ENCODE data around the gene PAEP.
A peak's percentile ranks its signal among the peaks of the same experiment; 100 is the strongest.
"Not testable (repeated sequence)": the region's sequence is repeated elsewhere in the genome, so short reads cannot be mapped to it uniquely, and the experiment has no call there.

Gene PAEP

DNA sequence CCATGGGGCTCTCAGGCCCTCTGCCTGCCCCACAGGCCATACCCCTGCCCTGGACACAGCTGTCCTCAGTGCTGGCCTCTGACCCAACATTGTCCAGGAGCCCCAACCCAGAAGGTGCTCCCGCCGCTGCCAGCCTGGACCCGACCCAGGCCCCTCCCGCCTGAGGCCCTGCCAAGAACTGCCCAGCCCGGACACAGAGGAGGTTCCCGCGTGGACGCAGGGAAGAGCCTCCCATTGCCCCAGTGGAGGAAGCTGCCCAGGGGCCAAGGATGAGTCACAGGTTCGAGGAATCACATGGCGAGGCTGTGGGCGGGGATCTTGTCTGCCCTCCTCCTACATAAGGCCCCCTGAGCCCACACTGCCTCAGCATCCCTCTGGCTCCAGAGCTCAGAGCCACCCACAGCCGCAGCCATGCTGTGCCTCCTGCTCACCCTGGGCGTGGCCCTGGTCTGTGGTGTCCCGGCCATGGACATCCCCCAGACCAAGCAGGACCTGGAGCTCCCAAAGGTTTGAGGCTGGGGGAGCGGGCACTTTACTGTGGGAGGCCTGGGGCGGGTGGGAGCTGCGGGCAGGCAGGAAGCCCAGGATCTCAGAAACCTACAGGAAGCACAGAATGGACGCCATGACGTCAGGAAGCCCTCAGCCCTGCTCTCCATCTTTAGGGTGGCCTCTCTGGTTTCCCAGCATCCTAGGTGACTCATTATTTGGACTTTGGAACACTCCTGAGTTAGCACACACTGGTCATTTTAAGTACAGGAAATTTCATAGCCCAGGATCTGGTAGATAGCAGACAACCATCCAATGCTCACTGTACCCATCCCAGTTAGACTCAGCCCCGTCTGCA lies at the start of gene PAEP:
TSS of gene PAEP (plus strand) at position 366 of the 844 bp plus-strand sequence.
- peak; percentile 11 for DNase-seq (ENCODE audit: low spot score)

GRCh38 chr9:135512241-135512603 lies 49.3 kb upstream of the PAEP start:
- no peak for DNase-seq (ENCODE audit: low spot score)

DNA sequence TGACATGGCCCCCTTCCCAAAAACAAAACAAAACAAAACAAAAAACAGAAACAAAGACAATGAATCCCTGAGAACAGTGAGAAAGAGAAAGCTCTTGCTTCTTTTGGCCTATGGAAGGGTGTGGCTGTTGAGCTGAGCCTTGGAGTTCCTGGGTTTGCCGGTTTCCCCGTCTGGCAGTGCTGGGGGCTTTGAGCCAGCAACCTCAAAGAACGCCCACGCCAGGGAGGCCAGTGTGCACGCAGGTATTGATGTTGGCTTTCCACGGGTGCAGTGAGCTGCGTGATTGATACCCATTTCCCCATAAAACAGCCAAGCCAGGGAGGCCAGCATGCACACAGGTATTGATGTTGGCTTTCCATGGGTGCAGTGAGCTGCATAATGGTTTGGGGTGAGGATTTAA lies 48.7 kb upstream of the PAEP start:
- no peak for DNase-seq (ENCODE audit: low spot score)

DNA sequence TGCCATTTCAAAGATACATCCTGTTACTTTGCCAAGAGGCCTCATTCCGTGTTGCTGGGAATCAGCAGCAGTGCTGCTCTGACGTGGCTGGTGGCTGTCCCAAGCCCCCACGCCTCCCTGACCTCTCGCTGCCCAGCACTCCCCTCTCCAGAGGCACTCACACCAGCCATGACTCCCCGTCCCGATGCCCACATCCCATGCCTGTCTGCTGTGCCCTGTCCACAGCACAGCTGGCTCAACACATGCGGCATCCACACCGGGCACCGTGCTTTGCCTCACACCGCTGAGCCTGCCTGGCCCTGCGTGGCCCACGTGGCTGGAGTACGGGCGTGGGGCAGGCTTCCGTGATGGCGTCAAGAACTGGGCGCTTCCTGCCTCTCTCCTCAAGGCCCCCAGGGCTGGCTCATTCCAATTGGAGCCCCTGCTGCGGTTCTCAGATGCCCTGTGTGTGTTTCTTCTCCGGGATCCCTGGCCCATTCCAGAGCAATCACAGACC lies 48.2 kb upstream of the PAEP start:
- no peak for DNase-seq (ENCODE audit: low spot score)

- not testable (repeated sequence) for DNase-seq (ENCODE audit: low spot score)
Measured at GRCh38 chr9:135513906-135514305, 47.6 kb upstream of the PAEP start.

GRCh38 chr9:135514342-135515082 lies 47.0 kb upstream of the PAEP start:
- DNase-seq (ENCODE audit: low spot score) = no peak

DNA sequence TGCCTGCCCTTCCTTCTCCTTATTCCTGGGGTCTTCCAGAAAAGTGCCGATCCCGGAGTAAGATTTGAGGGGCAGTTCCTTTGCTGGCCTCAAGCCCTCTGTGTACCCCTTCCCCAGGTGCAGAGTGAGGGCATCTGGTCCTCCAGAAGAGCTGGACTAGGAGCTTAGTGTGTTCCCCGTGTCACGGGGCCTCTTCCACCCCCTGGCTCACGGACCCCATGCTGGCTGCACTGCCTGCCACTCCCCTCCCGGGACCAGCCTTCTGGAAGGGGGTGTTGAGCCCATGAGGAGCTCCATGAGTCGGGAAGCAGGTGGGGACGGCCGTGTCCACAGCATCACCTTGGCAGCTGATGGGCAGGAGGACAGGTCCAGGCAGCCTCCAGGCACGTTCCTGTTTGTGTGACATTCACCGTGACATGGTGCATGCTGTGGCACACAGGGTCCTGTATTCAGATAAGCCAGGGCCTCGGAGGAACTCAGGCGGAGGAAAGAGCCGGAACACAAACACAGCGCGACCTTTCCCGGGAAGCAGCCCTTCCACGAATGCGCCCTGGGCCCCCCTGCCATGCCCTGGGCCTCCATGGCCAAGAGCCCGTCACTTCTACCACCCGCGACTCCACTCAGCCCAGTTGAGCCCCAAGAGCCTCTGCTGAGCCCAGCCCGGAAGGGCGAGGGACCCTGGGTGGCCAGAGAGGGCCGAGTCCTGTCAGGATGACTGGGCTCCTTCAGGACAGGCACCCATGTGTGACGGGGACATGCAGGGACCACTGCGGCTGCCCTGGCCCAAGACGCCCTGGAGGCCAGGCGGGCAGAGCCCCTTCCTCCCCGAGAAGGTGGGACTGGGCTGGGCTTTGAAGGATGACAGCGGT lies 46.2 kb upstream of the PAEP start:
- no peak for DNase-seq (ENCODE audit: low spot score)

- DNase-seq (ENCODE audit: low spot score) = no peak
Measured at GRCh38 chr9:135516132-135516860, 45.3 kb upstream of the PAEP start.

DNA sequence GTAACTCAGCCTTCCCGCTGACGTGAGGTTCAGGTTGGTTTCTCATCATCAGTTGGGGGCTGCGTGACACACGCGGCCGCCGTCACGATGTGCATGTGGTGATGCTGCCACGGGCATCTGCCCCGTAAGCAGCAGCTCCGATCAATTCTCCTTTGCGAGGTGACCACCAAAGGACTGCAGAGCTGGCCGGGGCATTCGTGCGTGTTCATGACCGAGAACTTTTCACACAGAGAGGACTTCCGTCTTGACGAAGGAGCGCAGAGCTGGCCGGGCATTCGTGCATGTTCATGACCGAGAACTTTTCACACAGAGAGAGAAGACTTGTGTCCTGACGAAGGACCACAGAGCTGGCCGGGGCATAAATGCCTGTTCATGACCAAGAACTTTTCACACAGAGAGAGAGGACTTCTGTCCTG lies 44.1 kb upstream of the PAEP start:
- DNase-seq (ENCODE audit: low spot score) = no peak

DNA sequence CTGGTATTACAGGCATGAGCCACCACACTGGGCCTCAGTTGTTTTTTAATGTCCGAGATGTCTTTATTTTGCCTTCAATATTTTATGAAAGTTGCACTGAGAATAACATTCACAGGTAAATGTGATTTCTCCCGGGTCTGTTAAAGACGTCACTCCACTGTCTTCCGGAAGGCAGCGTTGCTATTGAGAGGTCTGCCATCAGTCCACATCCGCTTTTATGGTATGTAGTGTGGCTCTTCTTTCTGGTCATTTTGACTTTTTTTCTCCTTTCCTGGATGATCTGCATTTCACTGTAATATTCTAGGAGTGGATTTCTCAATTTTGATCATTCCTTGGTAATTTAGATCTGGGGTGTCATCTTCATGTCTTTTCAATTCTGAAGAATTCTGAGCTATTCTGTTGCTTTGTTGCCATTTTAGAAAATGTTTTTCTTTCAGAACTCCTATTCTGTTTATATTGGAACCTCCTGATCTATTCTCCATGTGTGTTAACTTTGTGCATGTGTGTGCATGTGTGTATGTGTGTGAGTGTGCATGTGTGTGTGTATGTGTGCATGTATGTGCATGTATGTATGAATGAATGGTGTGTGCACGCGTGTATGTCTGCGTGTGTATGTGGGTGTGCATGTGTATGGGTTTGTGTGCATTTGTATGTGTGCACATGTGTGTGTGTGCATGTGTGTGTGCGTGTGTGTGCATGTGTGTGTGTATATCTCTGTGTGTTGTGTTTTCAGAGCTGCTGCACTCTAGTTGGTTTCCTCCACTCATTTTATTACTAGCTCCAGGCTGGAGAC lies 42.2 kb upstream of the PAEP start:
- DNase-seq (ENCODE audit: low spot score) = no peak

- DNase-seq (ENCODE audit: low spot score) = no peak
Measured at GRCh38 chr9:135520916-135521607, 40.5 kb upstream of the PAEP start, which contains the start of gene LCN1. Gene LCN1, plus strand, starts transcription at chr9:135521440. Its CDS starts 58 bp downstream, at chr9:135521498.

DNA sequence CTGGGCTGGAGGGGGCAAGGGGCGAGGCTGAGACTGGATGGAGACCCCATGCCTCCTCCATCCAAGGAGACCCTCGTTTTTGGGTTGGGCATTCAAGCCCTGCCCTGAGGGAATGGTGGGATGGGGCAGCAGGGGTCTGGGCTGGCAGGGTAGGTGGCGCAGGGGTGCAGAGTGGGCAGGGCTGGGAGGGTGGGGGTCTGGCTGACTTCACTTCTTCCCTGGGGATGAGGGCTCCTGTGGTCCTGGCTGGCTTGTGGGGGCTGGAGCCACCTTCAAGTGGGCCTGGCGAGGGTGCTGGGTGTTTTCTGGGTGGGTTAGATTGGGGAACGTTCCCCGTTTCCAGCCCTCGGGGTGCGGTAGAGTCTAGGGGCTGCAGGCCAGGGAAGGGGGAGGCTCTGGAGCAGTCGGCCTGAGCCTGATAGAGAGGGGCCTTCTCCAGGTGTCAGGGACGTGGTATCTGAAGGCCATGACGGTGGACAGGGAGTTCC lies 39.9 kb upstream of the PAEP start:
- DNase-seq (ENCODE audit: low spot score) = no peak

DNA sequence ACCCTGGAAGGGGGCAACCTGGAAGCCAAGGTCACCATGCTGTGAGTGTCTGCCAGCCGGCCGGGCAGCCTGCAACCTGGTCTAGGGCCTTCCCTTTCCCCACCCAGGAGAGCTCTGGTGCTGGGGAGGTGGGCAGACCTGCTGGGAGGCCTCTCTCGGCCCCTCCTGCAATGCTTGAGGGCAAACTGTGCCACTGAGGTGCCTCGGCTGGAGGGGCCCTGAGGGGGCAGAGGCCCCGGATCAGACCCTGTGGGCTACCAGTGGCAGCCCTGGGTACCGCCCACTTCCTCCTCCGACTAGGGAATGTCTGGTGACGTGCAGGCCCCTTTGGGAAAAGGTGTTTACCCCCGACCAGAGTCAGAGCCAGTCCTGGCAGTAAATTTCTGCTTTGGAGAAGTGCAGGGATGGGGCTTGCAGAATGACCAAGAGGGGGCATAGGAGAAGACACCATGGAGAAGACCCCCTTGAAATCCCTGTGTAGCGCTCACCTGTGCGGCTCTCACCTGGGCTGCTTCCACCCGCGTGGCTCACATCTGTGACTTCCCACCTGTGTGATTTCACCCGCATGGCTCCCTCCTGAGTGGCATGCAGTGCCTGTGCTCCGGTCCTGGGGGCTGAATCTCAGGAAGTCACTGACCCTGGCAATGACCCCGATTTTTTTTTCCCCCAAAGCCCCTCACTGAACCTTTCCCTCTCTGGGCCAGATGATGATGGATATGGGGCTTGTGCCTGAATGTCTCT lies 39.2 kb upstream of the PAEP start:
- DNase-seq (ENCODE audit: low spot score) = no peak

- no peak for DNase-seq (ENCODE audit: low spot score)
Measured at GRCh38 chr9:135522931-135523330, 38.6 kb upstream of the PAEP start.

DNA sequence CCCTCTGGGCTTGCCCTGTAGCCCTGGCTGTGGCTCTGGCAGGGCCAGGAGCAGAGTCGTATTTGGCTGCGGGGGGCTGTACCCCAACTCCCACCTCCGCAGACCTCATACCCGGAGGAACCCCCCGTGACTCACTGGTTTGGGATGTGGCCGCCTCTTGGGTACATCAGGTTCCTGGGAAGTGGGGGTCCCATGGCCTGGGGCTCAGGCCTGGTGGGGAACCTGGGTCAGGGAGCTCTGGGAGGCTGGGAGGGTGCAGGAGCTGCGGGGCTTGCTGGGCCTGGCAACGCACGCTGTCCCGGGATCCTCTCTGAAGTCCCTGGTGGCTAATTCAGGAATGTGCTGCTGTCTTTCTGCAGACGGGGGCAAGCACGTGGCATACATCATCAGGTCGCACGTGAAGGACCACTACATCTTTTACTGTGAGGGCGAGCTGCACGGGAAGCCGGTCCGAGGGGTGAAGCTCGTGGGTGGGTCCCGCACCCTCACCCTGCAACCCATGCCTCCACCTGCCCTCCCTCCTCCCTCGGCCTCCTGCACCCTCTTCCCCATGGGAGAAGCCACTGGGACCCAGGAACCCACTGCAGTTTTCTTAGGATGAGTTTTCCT lies 37.9 kb upstream of the PAEP start:
- no peak for DNase-seq (ENCODE audit: low spot score)

DNA sequence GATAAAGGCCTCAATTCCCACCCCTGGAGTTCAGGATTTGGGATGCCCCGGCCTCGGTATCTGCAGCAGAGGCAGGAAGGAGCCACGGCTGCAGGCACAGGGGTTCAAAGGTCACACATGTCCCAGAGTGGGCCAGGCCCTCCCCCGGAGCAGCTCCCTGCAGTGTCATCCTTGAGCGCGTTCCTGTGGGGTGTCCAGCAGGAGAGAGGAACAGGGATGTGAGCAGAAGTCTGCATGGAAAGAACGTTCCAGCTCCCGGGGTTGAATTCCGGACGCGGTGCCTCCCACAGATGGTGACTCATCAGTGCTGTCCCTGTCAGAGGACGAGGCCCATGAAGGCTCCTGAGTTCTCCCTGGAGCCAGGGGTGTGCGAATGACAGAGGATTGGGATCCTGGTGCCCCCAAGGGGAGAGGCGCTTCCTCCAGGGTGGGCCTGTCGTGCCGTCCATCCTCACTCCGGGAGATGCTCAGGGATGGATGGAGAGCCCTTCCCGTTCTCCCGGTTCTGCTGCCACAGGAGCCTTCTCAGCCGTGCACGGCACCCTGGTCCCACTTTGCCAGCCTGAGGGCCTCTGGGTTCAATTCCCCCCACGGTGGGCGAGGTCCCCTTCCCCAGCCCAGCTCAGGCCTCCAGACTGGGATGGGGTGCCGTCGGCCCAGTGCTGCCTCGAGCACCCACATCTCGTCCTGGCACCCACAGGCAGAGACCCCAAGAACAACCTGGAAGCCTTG lies 37.3 kb upstream of the PAEP start:
- peak; percentile 55 for DNase-seq (ENCODE audit: low spot score)

DNA sequence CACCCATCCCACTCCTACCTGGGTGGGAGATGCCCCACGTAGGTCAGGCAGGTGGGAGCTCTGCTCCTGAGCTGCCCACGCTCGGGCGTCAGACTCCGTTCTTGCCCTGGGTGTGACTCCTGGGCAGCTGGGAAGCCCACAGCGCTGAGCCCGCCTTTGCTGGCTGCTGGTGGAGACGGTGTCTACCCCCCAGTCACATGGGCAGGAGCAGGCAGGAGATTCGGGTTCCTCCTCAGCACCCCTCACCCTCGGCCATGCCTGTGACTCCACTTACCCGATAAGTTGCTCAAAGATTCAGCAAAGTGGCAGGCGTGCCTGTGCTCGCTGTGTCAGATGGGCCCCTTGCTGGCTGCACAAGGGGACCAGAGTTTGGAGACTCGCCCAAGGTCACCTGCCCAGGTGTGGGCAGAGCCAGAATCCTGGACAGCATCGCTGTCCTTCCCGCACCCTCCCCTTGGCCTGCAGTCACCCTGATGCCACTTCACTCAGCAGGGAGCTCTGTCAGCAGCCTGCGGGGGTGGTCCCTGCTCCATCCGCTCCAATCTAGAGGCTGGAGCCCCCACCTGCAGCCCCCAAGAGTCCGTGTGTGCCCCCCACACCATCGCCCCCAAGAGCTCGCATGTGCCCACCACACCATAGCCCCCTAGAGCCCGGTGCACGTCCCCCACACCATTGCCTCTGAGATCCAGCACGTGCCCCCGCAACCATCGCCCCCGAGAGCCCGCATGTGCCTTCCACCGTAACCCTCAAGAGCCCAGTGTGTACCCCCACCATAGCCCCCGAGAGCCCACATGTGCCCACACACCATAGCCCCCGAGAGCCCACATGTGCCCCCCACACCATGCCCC lies 36.1 kb upstream of the PAEP start:
- DNase-seq (ENCODE audit: low spot score) = no peak
